ENCODE results near the gene ADAMTS16. TPM values are rescaled to one million over a fixed set of nuclear protein-coding genes. Genes with fewer than 3 reads are reported as not detected.

Gene ADAMTS16
- total and polyA plus RNA-seq, 2 donors (not counting 3 experiments of a cell fraction or from before 2014, with no cell fraction given), result not detected

- no peaks in the 10 kb centered on the region for H3K9me1 ChIP-seq (replicated peaks; ENCODE audit: control insufficient read depth, extremely low read depth, insufficient read depth, low read length)
- CTCF ChIA-PET, result no interaction called here
- FAIRE-seq (no peak), DNase-seq (ENCODE audit: low read depth, low spot score) (no peak)
- intact Hi-C loops (cut with micrococcal nuclease), result no loop called here
- TF ChIP-seq POLR2A (IDR thresholded peaks at IDR 0.05; ENCODE audit: low read depth, low read length) (no peak), POLR2AphosphoS5 (IDR thresholded peaks at IDR 0.05; ENCODE audit: insufficient read depth, low read depth, low read length) (no peak), CTCF (IDR thresholded peaks at IDR 0.05; ENCODE audit: extremely low read depth in 1 of 2, insufficient read depth in 1 of 2, low read depth in 1 of 2, low read length in 2 of 2) (no peak), JUN (IDR thresholded peaks at IDR 0.05; ENCODE audit: borderline replicate concordance, insufficient read depth, insufficient read length, low read depth) (no peak), FOS (IDR thresholded peaks at IDR 0.05; ENCODE audit: borderline replicate concordance, insufficient read depth, low read length) (no peak), MYC (IDR thresholded peaks at IDR 0.05; ENCODE audit: low read depth, low read length) (no peak), MAX (IDR thresholded peaks at IDR 0.05; ENCODE audit: insufficient read depth, insufficient read length) (no peak), GATA2 (IDR thresholded peaks at IDR 0.05; ENCODE audit: insufficient read depth, insufficient read length, low read depth, low read length) (no peak), EZH2 (IDR thresholded peaks at IDR 0.05; ENCODE audit: borderline replicate concordance, low read depth, low read length, severe bottlenecking) (no peak)
- no peaks in the 10 kb centered on the region for H3K79me2 ChIP-seq (ENCODE audit: control insufficient read depth, insufficient read depth, low read length)
- no peaks in the 10 kb centered on the region for H3K27me3 ChIP-seq (ENCODE audit: control insufficient read depth in 2 of 2, insufficient read depth in 2 of 2, low read length in 2 of 2)
- POLR2A ChIA-PET, result no interaction called here
- H3K36me3 ChIP-seq (ENCODE audit: control insufficient read depth in 2 of 2, extremely low read depth in 1 of 2, insufficient read depth in 2 of 2, low read length in 2 of 2), result no peaks in the 10 kb centered on the region
- H3K4me1 ChIP-seq (ENCODE audit: control insufficient read depth, extremely low read depth, insufficient read depth, low read length), result no peaks in the 10 kb centered on the region
- H3K4me3 ChIP-seq (replicated peaks in 1 of 3; ENCODE audit: insufficient read depth in 1 of 3, low read depth in 1 of 3, low read length in 3 of 3), result no peak overlapping the region
- H3K27ac ChIP-seq (ENCODE audit: insufficient read depth, low read depth, low read length), result no peak overlapping the region
- H2AFZ ChIP-seq (ENCODE audit: low read depth, low read length), result no peak overlapping the region
- no TSS peak for BruUV-seq (replicated peaks)
- no peak overlapping the region for H3K9ac ChIP-seq (replicated peaks; ENCODE audit: extremely low read depth, insufficient read depth, low read length)
- no peaks in the 10 kb centered on the region for H3K9me3 ChIP-seq (replicated peaks; ENCODE audit: control insufficient read depth, insufficient read depth, low read length)
- H3K4me2 ChIP-seq (ENCODE audit: insufficient read depth, low read length), result no peak overlapping the region
- dilution Hi-C loops (cut with MboI; ENCODE audit: extremely low pct_ligation_motif_present, low sequenced_read_pairs), result no loop called here
- no peaks in the 10 kb centered on the region for H4K20me1 ChIP-seq (replicated peaks; ENCODE audit: control insufficient read depth, extremely low read depth, insufficient read depth, low read length)
These were observed 13.7 kb upstream of the ADAMTS16 start for GRCh38 chr5:5126444-5126843.

Measured in endothelial cell of umbilical vein (primary cell).